Measurements from ENCODE around the gene MAN1C1. TPM values are rescaled to one million over a fixed set of nuclear protein-coding genes. Genes with fewer than 3 reads are reported as not detected.

MAN1C1 gene
- total and polyA plus RNA-seq, 7 donors = 0.69 to 32.1 (median 12.8) TPM

DNA sequence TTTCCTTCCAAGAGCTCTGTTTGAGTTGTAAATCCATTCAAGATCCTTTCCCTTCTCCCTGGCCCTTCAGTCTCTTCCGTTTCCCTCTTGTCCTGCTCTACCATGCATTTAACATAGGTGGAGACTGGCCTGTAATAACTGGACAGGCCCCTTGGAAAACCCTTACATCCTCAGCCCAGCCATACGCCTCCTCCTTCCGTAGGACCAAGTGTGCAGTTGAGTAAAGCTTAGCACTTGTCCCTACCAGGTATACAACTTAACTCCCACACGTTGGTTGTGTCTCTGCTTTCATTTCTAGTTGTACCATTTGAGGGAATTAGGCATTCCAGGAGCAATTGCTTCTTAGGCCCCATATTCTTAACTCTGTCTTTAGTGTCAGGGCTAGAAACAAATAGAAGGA, 6.4 kb downstream of the MAN1C1 start:
- DNase-seq = no peak
- peak overlapping the region in 3 of 4 donors; percentile 3 to 88 (median 29) for H3K27ac ChIP-seq

DNA sequence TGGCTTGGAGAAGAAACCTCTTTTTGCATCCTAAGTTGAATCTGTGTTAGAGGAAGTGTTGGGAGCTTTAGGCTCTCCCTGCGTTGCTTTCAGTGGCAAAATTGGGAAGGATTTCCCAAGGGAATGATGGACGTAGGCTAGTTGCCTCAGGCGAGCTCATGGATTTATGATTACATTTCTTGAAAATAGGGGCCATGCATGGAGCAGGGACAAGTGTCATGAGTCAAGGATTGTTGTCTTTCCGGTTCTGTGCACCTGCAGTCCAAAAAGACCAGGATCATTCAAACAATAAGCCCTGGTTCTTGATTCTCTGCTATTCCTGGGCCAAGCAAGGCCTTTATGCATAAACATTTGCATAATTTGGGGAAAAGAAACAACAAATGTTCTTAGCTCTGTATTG, 7.1 kb downstream of the MAN1C1 start:
- H3K4me1 ChIP-seq = peaks cover 0 to 45% (median 36%) of the 10 kb centered on the region in 4 donors
- WGBS, 2 donors = 79 to 86% methylated on average over 4 of the region's 4 CpGs

More for the DNA sequence above, 6.4 kb downstream of the MAN1C1 start:
- no peak overlapping the region for H3K4me3 ChIP-seq
- peaks cover 0 to 52% (median 43%) of the 10 kb centered on the region in 4 donors for H3K4me1 ChIP-seq
- WGBS, 2 donors = 72 to 90% methylated on average over 4 of the region's 4 CpGs
- intact Hi-C loops (cut with DNase I) = loop anchor here (5.0 kb wide), 1 partner anchor 34 kb away; no protein-coding TSS in a partner anchor
- no peaks in the 10 kb centered on the region for H3K36me3 ChIP-seq
- no peaks in the 10 kb centered on the region for H3K27me3 ChIP-seq
- peaks cover 0 to 3% (median 0%) of the 10 kb centered on the region in 4 donors for H3K9me3 ChIP-seq
- TF ChIP-seq POLR2AphosphoS5 (IDR thresholded peaks at IDR 0.05) (no peak), EP300 (IDR thresholded peaks at IDR 0.05) (no peak), POLR2A (IDR thresholded peaks at IDR 0.05) (no peak)
- TF ChIP-seq, protein P1, sequence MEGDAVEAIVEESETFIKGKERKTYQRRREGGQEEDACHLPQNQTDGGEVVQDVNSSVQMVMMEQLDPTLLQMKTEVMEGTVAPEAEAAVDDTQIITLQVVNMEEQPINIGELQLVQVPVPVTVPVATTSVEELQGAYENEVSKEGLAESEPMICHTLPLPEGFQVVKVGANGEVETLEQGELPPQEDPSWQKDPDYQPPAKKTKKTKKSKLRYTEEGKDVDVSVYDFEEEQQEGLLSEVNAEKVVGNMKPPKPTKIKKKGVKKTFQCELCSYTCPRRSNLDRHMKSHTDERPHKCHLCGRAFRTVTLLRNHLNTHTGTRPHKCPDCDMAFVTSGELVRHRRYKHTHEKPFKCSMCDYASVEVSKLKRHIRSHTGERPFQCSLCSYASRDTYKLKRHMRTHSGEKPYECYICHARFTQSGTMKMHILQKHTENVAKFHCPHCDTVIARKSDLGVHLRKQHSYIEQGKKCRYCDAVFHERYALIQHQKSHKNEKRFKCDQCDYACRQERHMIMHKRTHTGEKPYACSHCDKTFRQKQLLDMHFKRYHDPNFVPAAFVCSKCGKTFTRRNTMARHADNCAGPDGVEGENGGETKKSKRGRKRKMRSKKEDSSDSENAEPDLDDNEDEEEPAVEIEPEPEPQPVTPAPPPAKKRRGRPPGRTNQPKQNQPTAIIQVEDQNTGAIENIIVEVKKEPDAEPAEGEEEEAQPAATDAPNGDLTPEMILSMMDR (IDR thresholded peaks at IDR 0.05) = no peak

DNA sequence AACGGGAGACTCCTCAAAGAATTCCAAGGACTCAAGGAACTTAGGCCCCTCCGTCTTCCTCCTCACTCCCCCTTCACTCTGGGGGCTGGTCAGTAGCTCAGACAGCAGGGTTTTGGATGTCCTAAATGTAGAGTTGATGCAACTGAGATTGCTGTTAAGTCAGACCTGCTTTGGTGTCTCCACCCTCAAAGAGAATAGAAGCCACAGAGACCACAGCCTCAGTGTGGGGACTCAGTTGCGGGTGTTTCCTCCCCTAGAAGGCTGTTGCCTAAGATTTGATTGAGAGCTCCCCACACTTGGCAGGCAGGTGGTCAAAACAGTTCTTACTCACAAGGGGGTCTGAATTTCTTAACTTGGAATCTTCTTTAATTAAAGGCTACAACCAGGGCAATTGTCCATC, 7.6 kb downstream of the MAN1C1 start:
- Histone ChIP-seq H3K36me3 (no peaks in the 10 kb centered on the region), H3K27ac (no peak overlapping the region), H3K4me1 (peaks cover 0 to 41% (median 32%) of the 10 kb centered on the region in 4 donors), H3K4me3 (no peak overlapping the region), H3K27me3 (no peaks in the 10 kb centered on the region), H3K9me3 (peaks cover 0 to 3% (median 0%) of the 10 kb centered on the region in 4 donors)
- no peak for DNase-seq
- intact Hi-C loops (cut with DNase I) = loop anchor here (5.0 kb wide), 1 partner anchor 33 kb away; no protein-coding TSS in a partner anchor
- WGBS, 2 donors = 62 to 77% methylated on average over 3 of the region's 3 CpGs
- TF ChIP-seq, protein P1 (IDR thresholded peaks at IDR 0.05) = no peak
- TF ChIP-seq EP300 (IDR thresholded peaks at IDR 0.05) = no peak
- no peak for TF ChIP-seq POLR2AphosphoS5 (IDR thresholded peaks at IDR 0.05)
- no peak for TF ChIP-seq POLR2A (IDR thresholded peaks at IDR 0.05)

More for the DNA sequence above, 7.1 kb downstream of the MAN1C1 start:
- no peak overlapping the region for H3K4me3 ChIP-seq
- intact Hi-C loops (cut with DNase I) = loop anchor here (5.0 kb wide), 1 partner anchor 34 kb away; no protein-coding TSS in a partner anchor
- no peak for DNase-seq
- TF ChIP-seq, protein P1 (IDR thresholded peaks at IDR 0.05) = no peak
- TF ChIP-seq EP300 (IDR thresholded peaks at IDR 0.05) (no peak), POLR2AphosphoS5 (IDR thresholded peaks at IDR 0.05) (no peak), POLR2A (IDR thresholded peaks at IDR 0.05) (no peak)
- no peak overlapping the region for H3K27ac ChIP-seq
- no peaks in the 10 kb centered on the region for H3K27me3 ChIP-seq
- no peaks in the 10 kb centered on the region for H3K36me3 ChIP-seq
- H3K9me3 ChIP-seq = peaks cover 0 to 3% (median 0%) of the 10 kb centered on the region in 4 donors

DNA sequence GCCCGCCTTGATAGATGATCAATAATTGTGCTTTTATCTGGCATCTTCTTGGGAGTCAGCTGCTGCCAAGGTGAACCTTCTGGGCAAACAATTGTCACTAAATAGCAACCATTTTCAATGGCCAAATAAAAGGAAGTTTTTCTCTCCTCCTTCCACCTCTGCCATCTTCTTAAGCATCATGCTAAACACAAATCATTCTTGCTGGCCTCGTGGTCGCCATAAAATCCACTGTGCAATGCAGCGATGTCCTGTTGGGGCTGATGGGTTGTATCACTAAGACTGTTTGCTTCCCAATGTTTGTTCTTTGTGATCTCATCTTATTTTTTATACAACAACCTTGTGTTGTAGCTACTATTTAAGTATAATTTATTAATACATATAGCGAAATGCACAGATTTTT, 8.0 kb downstream of the MAN1C1 start:
- Histone ChIP-seq H3K27me3 (no peaks in the 10 kb centered on the region), H3K9me3 (peaks cover 0 to 3% (median 0%) of the 10 kb centered on the region in 4 donors), H3K36me3 (no peaks in the 10 kb centered on the region), H3K4me1 (peaks cover 0 to 36% (median 27%) of the 10 kb centered on the region in 4 donors), H3K27ac (no peak overlapping the region), H3K4me3 (no peak overlapping the region)
- no peak for DNase-seq
- WGBS, 2 donors = 86 to 87% methylated on average over 5 of the region's 5 CpGs
- intact Hi-C loops (cut with DNase I) = loop anchor here (5.0 kb wide), 1 partner anchor 33 kb away; no protein-coding TSS in a partner anchor
- no peak for TF ChIP-seq POLR2A (IDR thresholded peaks at IDR 0.05)
- no peak for TF ChIP-seq EP300 (IDR thresholded peaks at IDR 0.05)
- TF ChIP-seq POLR2AphosphoS5 (IDR thresholded peaks at IDR 0.05) = no peak
- TF ChIP-seq, protein P1 (IDR thresholded peaks at IDR 0.05) = no peak

Data from sigmoid colon (tissue), 7 donors.